Esophagus squamous epithelium (tissue), 5 donors: ENCODE measurements around the gene SAT2. TPM values are rescaled to one million over a fixed set of nuclear protein-coding genes. Genes with fewer than 3 reads are reported as not detected.
"Not testable (repeated sequence)": the region's sequence is repeated elsewhere in the genome, so short reads cannot be mapped to it uniquely, and the experiment has no call there.

Experiments
- DNase-seq: peaks from one replicate; lab custom pipeline; 2025; lab: John Stamatoyannopoulos, UW
- H3K27ac ChIP-seq, 4 donors: fragments of 200-600 bp; sonication (generic); one replicate each; pipeline ENCODE4 v1.5.1; 2016 to 2019; ENCODE audit warnings: mild to moderate bottlenecking in 1 of 4
- H3K27me3 ChIP-seq, 4 donors: fragments of 200-600 bp; sonication (generic); 1 replicate in 3 of 4; 2 replicates in 1 of 4; pipeline versions ENCODE4 v1.5.1 to v1.6.0; 2017 to 2021; ENCODE audit warnings: antibody characterized with exemption in 1 of 4
- H3K36me3 ChIP-seq, 3 donors: fragments of 200-600 bp; sonication (generic); one replicate each; pipeline ENCODE4 v1.5.1; 2016 to 2019
- H3K4me1 ChIP-seq, 3 donors: fragments of 200-600 bp; sonication (generic); one replicate each; pipeline ENCODE4 v1.5.1; 2017 to 2019
- H3K4me3 ChIP-seq, 4 donors: fragments of 200-600 bp; sonication (generic); 1 replicate in 3 of 4; 2 replicates in 1 of 4; pipeline ENCODE4 v1.5.1; 2016 to 2019; ENCODE audit warnings: mild to moderate bottlenecking in 2 of 4, moderate library complexity in 1 of 4
- H3K9me3 ChIP-seq, 3 donors: fragments of 200-600 bp; sonication (generic); one replicate each; pipeline ENCODE4 v1.5.1; 2016 to 2019
- POLR2A ChIP-seq, 4 donors: fragments of 450-650 bp; IDR thresholded peaks; one replicate each; pipeline ENCODE4 v1.6.1; 2017; ENCODE audit warnings: antibody characterized with exemption in 4 of 4, mild to moderate bottlenecking in 4 of 4, moderate library complexity in 3 of 4
- WGBS, 2 donors: methylation state at CpG; one replicate each; pipeline ENCODE4 v1.1.5; 2018; 5-methylcytosine and 5-hydroxymethylcytosine counted together
- intact Hi-C: fragments of 100-400 bp; cut with DNase I; formaldehyde crosslinking; loops from one replicate; pipeline ENCODE4 v1.15.0; 2022
- total RNA-seq, 4 donors: library from RNA; depleted of rRNA; stranded (reverse); fragments of >200 nt; gene quantifications; one replicate each; pipeline ENCODE4 v1.1.0, GENCODE V29; 2016
- TF ChIP-seq, protein P1 (sequence below), 6 experiments: fragments of 450-650 bp in 4 of 6; fragments of 200-600 bp in 2 of 6; sonication (generic) in 2 of 6; IDR thresholded peaks; one replicate each; pipeline ENCODE4 v1.5.1; 2016 to 2019; ENCODE audit warnings: antibody characterized with exemption in 6 of 6, mild to moderate bottlenecking in 4 of 6, moderate library complexity in 4 of 6
- donor health status: DM: yes; HTN: yes; CAD: no.

The SAT2 gene
- total RNA-seq, 4 donors from 2014 or later, result 20.5 to 55.9 (median 31.3) TPM

DNA sequence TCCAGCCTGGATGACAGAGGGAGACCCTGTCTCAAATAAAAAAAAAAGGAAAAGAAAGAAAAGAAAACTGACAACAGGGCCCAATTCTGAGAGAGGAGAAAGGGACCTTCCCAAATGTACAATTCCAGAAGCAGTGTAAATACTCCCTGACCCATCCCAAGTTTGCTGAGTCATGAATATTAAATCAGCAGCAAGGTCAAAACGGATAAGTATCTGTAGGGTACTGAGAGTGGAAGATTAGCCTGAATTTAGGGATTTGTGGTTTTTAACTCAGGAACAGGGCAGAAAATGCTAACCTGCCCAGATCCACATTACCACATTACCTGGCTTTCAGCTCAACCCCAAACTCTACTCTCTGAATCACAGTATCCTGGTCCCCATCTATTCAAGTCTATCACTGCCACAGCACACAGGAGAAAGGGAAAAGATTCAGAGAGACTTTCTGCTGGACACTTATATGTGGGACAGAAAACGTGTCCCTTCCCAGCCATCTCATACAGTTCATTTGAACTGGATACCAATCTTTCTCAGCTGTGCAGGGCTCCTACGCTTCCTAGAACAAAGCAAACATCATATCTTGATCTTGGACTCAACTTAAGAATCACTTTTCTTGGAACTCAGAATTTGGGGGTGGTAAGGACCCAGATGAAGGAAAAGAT, 15.9 kb downstream of the SAT2 start:
- Histone ChIP-seq H3K27ac (peak overlapping the region in 1 of 4 donors; percentile 9), H3K27me3 (no peaks in the 10 kb centered on the region), H3K4me3 (no peak overlapping the region), H3K9me3 (no peaks in the 10 kb centered on the region), H3K4me1 (peaks cover 21 to 62% (median 27%) of the 10 kb centered on the region in 3 donors), H3K36me3 (peaks cover 0 to 25% (median 0%) of the 10 kb centered on the region in 3 donors)
- TF ChIP-seq POLR2A (IDR thresholded peaks at IDR 0.05), result no peak
- TF ChIP-seq, protein P1, sequence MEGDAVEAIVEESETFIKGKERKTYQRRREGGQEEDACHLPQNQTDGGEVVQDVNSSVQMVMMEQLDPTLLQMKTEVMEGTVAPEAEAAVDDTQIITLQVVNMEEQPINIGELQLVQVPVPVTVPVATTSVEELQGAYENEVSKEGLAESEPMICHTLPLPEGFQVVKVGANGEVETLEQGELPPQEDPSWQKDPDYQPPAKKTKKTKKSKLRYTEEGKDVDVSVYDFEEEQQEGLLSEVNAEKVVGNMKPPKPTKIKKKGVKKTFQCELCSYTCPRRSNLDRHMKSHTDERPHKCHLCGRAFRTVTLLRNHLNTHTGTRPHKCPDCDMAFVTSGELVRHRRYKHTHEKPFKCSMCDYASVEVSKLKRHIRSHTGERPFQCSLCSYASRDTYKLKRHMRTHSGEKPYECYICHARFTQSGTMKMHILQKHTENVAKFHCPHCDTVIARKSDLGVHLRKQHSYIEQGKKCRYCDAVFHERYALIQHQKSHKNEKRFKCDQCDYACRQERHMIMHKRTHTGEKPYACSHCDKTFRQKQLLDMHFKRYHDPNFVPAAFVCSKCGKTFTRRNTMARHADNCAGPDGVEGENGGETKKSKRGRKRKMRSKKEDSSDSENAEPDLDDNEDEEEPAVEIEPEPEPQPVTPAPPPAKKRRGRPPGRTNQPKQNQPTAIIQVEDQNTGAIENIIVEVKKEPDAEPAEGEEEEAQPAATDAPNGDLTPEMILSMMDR (IDR thresholded peaks at IDR 0.05), result no peak
- intact Hi-C loops, result no loop called here
- no peak for DNase-seq
- WGBS, 2 donors, result 56 to 59% methylated on average over 3 of the region's 3 CpGs

DNA sequence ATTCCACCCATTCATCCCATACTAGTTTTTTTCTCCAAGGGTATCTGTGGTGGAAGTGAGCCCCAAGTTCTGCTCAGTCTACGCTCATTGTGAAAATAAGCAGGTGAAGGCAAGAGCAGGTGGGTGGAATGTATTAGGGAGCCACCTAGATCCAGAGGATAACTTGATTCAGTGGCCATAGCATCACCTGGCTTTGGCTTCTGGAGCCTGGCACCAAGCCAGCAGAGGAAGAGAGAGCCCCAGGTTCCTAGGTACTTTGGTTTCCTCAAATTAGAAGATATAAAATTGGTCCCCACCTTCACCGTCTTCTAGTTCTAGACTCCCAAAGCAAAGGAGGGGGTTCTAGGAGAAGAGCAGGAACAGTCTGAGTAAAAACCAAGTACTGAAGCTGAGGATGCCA, 17.0 kb downstream of the SAT2 start:
- WGBS, 2 donors, result 100% methylated on average over 1 to 2 of the region's 2 CpGs
- no peaks in the 10 kb centered on the region for H3K27me3 ChIP-seq
- no peaks in the 10 kb centered on the region for H3K9me3 ChIP-seq
- no peak overlapping the region for H3K27ac ChIP-seq
- no peak overlapping the region for H3K4me3 ChIP-seq
- peaks cover 21 to 60% (median 27%) of the 10 kb centered on the region in 3 donors for H3K4me1 ChIP-seq
- no peak for DNase-seq
- peaks cover 0 to 36% (median 2%) of the 10 kb centered on the region in 3 donors for H3K36me3 ChIP-seq
- TF ChIP-seq POLR2A (IDR thresholded peaks at IDR 0.05), result no peak
- TF ChIP-seq, protein P1 (IDR thresholded peaks at IDR 0.05), result no peak
- intact Hi-C loops, result no loop called here

DNA sequence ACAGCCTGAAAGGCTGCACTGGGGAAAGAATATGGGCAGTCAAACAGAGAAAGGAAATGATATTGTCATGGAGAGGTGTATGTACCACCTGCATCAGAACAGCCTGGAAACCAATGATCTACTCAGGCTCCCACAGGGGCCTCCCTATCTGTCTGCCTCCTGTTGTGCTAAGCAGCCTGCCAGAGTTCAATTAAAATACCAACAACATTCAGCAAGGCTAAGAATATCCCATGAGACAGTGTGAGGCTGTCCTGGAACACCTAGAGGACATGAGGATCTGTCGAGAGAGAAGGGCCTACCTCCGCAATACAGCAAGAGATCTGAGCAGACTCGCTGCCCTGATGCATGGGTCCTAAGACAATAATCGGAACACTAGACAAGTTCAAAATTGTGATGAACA, 21.3 kb downstream of the SAT2 start:
- no peak overlapping the region for H3K27ac ChIP-seq
- H3K27me3 ChIP-seq, result no peaks in the 10 kb centered on the region
- intact Hi-C loops, result no loop called here
- 96 to 98% methylated on average over 4 of the region's 4 CpGs for WGBS, 2 donors
- H3K9me3 ChIP-seq, result no peaks in the 10 kb centered on the region
- no peak for DNase-seq
- H3K36me3 ChIP-seq, result peaks cover 17 to 79% (median 42%) of the 10 kb centered on the region in 3 donors
- TF ChIP-seq, protein P1 (IDR thresholded peaks at IDR 0.05), result no peak
- no peak for TF ChIP-seq POLR2A (IDR thresholded peaks at IDR 0.05)
- peaks cover 0 to 26% (median under 1%) of the 10 kb centered on the region in 3 donors for H3K4me1 ChIP-seq
- no peak overlapping the region for H3K4me3 ChIP-seq

DNA sequence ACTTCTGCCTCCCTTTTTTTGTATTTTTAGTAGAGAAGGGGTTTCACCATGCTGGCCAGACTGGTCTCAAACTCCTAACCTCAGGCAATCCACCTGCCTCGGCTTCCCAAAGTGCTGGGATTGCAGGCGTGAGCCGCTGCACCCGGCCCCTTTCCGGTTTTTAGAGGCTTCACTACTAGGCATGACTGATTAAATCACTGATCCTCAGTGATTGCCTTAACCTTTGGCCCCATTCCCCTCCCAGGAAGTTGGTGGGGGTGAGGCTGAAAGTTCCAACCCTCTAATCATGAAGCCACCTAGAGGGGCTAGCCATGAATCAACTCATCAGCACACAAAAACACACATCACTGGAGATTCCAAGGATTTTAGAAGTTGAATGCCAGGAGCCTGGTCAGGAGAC, 30.1 kb downstream of the SAT2 start:
- H3K27ac ChIP-seq, H3K9me3 ChIP-seq, DNase-seq, H3K27me3 ChIP-seq, H3K4me3 ChIP-seq, intact Hi-C loops, H3K4me1 ChIP-seq: not testable (repeated sequence)
- 87 to 96% methylated on average over 3 to 5 of the region's 5 CpGs for WGBS, 2 donors
- H3K36me3 ChIP-seq, result peaks cover 47 to 98% (median 67%) of the 10 kb centered on the region in 3 donors

DNA sequence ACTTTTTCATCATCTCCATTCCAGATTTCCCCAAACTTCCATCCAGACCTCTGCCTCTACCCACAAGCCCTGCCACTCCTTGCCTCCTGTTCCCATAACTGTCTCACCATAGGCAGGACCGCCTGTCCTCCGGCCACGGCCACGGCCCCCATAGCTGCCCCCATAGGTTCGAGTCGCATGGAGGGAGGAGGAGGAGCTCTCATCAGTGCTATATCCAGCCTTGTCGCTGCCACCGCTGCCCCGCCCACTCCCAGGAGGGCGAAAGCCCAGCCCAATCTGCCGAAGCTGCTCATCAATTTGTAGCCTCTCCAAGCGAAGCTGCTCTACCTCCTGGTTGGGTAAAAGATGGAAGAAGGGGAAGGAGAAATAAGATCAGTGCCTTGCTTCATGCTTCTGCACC, 34.3 kb downstream of the SAT2 start:
- Histone ChIP-seq H3K4me1 (peaks cover 8 to 33% (median 14%) of the 10 kb centered on the region in 3 donors), H3K27ac (no peak overlapping the region), H3K36me3 (peaks cover 40 to 74% (median 41%) of the 10 kb centered on the region in 3 donors), H3K9me3 (no peaks in the 10 kb centered on the region), H3K27me3 (no peaks in the 10 kb centered on the region), H3K4me3 (no peak overlapping the region)
- no peak for DNase-seq
- intact Hi-C loops, result loop anchor here (5.0 kb wide), 1 partner anchor 89 kb away; no protein-coding TSS in a partner anchor
- TF ChIP-seq, protein P1 (IDR thresholded peaks at IDR 0.05), result no peak
- TF ChIP-seq POLR2A (IDR thresholded peaks at IDR 0.05), result no peak
- 80 to 89% methylated on average over 2 to 7 of the region's 12 CpGs for WGBS, 2 donors
